ENCODE results near the gene CAB39. TPM values are rescaled to one million over a fixed set of nuclear protein-coding genes. Genes with fewer than 3 reads are reported as not detected.
"Not testable (repeated sequence)": the region's sequence is repeated elsewhere in the genome, so short reads cannot be mapped to it uniquely, and the experiment has no call there.

CAB39 gene
- total and polyA plus RNA-seq, 12 donors: 17.3 to 99.7 (median 90.0) TPM

DNA sequence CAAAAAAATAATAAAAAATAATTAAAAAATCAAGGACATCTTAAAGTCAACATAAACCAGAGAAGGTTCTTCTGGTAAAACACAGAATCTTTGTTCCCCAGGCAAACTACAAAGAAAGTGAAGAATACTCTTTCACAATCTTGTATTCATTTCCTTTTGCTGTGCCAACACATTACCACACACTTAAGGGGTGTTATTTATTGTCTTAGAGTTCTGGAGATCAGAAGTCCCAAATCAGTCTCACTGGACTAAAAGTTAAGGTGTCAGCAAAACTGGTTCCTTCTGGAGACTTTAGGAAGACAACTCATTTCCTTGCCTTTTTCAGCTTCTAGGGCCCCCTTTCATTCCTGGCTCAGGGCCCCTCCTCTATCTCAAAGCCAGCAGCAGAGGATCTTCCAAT lies 12.2 kb upstream of the CAB39 start:
- intact Hi-C loops (cut with DNase I): no loop called here
- peak overlapping the region in 1 of 10 donors; percentile 78 for H3K27ac ChIP-seq

DNA sequence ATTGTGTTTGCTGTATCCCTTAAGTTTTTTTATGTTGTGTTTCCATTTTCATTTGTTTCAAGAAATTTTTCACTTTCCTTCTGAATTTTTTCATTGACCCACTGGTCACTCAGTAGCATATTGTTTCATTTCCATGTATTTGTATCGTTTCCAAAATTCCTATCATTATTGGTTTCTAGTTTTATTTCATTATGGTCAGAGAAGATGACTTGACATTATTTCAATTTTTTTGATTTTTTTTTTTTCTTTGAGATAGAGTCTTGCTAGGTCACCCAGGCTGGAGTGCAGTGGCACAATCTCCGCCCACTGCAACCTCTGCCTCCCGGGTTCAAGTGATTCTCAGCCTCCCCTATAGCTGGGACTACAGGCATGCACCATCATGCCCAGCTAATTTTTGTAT lies 11.3 kb upstream of the CAB39 start:
- Histone ChIP-seq H3K27ac (no peak overlapping the region), H3K27me3 (no peaks in the 10 kb centered on the region), H3K36me3 (no peaks in the 10 kb centered on the region), H3K4me1 (peaks cover 0 to 12% (median 0%) of the 10 kb centered on the region in 9 donors), H3K4me3 (no peak overlapping the region), H3K9me3 (peaks cover 0 to 15% (median 0%) of the 10 kb centered on the region in 11 donors)
- no peak for ATAC-seq
- 91 to 92% methylated on average over 3 of the region's 3 CpGs for WGBS, 2 donors
- intact Hi-C loops (cut with DNase I): no loop called here
- TF ChIP-seq, protein P1, sequence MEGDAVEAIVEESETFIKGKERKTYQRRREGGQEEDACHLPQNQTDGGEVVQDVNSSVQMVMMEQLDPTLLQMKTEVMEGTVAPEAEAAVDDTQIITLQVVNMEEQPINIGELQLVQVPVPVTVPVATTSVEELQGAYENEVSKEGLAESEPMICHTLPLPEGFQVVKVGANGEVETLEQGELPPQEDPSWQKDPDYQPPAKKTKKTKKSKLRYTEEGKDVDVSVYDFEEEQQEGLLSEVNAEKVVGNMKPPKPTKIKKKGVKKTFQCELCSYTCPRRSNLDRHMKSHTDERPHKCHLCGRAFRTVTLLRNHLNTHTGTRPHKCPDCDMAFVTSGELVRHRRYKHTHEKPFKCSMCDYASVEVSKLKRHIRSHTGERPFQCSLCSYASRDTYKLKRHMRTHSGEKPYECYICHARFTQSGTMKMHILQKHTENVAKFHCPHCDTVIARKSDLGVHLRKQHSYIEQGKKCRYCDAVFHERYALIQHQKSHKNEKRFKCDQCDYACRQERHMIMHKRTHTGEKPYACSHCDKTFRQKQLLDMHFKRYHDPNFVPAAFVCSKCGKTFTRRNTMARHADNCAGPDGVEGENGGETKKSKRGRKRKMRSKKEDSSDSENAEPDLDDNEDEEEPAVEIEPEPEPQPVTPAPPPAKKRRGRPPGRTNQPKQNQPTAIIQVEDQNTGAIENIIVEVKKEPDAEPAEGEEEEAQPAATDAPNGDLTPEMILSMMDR (IDR thresholded peaks at IDR 0.05): no peak
- DNase-seq: no peak

More for the DNA sequence above, 12.2 kb upstream of the CAB39 start:
- H3K27me3 ChIP-seq: no peaks in the 10 kb centered on the region
- TF ChIP-seq, protein P1 (IDR thresholded peaks at IDR 0.05): no peak
- no peak for DNase-seq
- H3K4me3 ChIP-seq: no peak overlapping the region
- peaks cover 0 to 12% (median 0%) of the 10 kb centered on the region in 9 donors for H3K4me1 ChIP-seq
- H3K36me3 ChIP-seq: no peaks in the 10 kb centered on the region
- H3K9me3 ChIP-seq: peaks cover 0 to 15% (median 0%) of the 10 kb centered on the region in 11 donors
- ATAC-seq: peak in 3 of 8 donors; percentile 51 to 70 (median 61)

DNA sequence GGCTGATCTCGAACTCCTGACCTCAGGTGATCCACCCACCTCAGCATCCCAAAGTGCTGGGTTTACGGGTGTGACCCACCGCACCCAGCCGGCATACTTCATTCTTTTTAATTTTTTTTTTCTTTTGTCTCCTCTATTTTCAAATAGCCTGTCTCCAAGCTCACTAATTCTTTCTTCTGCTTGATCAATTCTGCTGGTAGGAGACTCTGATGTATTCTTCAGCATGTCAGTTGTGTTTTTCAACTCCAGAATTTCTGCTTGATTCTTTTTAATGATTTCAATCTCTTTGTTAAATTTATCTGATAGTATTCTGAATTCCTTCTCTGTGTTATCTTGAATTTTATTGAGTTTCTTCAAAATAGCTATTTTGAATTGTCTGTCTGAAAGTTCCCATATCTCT lies 10.2 kb upstream of the CAB39 start:
- intact Hi-C loops (cut with DNase I); ATAC-seq; H3K27ac ChIP-seq; H3K4me3 ChIP-seq; H3K27me3 ChIP-seq; H3K36me3 ChIP-seq; DNase-seq: not testable (repeated sequence)
- H3K9me3 ChIP-seq: peaks cover 0 to 15% (median 0%) of the 10 kb centered on the region in 11 donors
- 94 to 96% methylated on average over 4 of the region's 4 CpGs for WGBS, 2 donors
- peaks cover 0 to 18% (median 0%) of the 10 kb centered on the region in 9 donors for H3K4me1 ChIP-seq

DNA sequence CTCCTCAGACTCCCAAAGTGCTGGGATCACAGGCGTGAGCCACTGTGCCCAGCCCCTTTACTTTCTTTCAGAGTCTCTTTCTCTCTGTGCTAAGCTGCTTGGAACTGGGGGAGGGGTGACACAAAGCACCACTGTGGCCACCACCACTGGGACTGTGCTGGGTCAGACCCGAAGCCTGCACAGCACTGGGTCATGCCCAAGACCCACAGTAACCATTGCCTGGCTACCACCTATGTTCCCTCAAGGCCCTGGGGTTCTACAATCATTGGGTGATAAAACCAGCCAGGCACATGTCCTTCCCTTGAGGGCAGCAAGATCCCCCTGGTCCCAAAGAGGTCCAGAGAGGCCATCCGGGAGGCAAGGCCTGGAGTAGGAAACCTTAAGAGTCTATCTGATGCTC lies 9.1 kb upstream of the CAB39 start:
- intact Hi-C loops (cut with DNase I): no loop called here
- DNase-seq: no peak
- H3K4me3 ChIP-seq: no peak overlapping the region
- H3K27ac ChIP-seq: no peak overlapping the region
- 88 to 91% methylated on average over 3 of the region's 3 CpGs for WGBS, 2 donors
- H3K4me1 ChIP-seq: peaks cover 0 to 18% (median 0%) of the 10 kb centered on the region in 9 donors
- TF ChIP-seq, protein P1 (IDR thresholded peaks at IDR 0.05): no peak
- no peaks in the 10 kb centered on the region for H3K36me3 ChIP-seq
- ATAC-seq: no peak
- peaks cover 0 to 15% (median 0%) of the 10 kb centered on the region in 11 donors for H3K9me3 ChIP-seq
- no peaks in the 10 kb centered on the region for H3K27me3 ChIP-seq

DNA sequence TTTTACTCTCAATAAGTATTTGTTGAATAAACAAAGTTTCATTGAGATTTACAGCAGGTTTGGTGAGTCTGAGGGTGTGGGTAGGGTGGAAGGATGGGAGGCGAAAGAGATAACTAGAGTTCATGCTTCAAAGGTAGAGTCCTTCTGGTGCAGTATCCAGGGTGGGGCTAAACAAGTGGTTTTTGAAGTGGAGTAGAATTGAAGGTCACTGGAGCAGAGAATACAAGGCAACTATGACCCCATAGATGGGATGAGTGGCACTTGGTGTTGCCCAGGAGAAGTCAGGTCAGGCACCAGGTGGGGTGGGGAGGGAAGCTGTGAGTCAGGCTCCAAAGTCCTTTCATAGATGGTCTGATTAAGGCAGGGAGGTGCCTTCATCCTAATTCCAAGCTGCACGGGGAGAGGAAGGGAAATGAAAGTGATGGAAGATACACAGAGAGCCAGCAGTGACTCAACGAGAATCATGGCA lies 6.6 kb upstream of the CAB39 start:
- H3K9me3 ChIP-seq: peaks cover 0 to 15% (median 0%) of the 10 kb centered on the region in 11 donors
- ATAC-seq: no peak
- DNase-seq: no peak
- no peak overlapping the region for H3K27ac ChIP-seq
- WGBS, 2 donors: 78 to 81% methylated on average over 3 of the region's 3 CpGs
- H3K36me3 ChIP-seq: no peaks in the 10 kb centered on the region
- TF ChIP-seq, protein P1 (IDR thresholded peaks at IDR 0.05): no peak
- no peak overlapping the region for H3K4me3 ChIP-seq
- intact Hi-C loops (cut with DNase I): no loop called here
- peaks cover 0 to 20% (median 0%) of the 10 kb centered on the region in 9 donors for H3K4me1 ChIP-seq
- no peaks in the 10 kb centered on the region for H3K27me3 ChIP-seq
